Small intestine (tissue), 7 donors: ENCODE results near the gene MYLK. TPM values are rescaled to one million over a fixed set of nuclear protein-coding genes. Genes with fewer than 3 reads are reported as not detected.

Source experiments
- DNase-seq, 2 donors: peaks; one replicate each; pipeline versions ENCODE4 v3.0.0 to v3.0.0-alpha.2; 2013
- FAIRE-seq: peaks from 2 replicates; lab custom pipeline; 2012; peaks lifted over from hg19 to GRCh38; lab: Jason Lieb, UNC
- H3K27ac ChIP-seq, 3 donors: one replicate each; pipeline ENCODE4 v1.5.1; 2013; ENCODE audit warnings: low read length in 2 of 3, mild to moderate bottlenecking in 2 of 3, control low read depth in 1 of 3, inconsistent platforms in 1 of 3, low read depth in 1 of 3, moderate library complexity in 1 of 3
- H3K27me3 ChIP-seq, 3 donors: one replicate each; pipeline ENCODE4 v1.6.1; 2013; ENCODE audit warnings: low read length in 3 of 3, inconsistent platforms in 1 of 3; ENCODE audit not compliant: control insufficient read depth in 3 of 3, insufficient read depth in 3 of 3
- H3K36me3 ChIP-seq, 3 donors: one replicate each; pipeline ENCODE4 v1.6.1; 2013; ENCODE audit warnings: low read length in 3 of 3, inconsistent platforms in 1 of 3, low read depth in 1 of 3, mild to moderate bottlenecking in 1 of 3, moderate library complexity in 1 of 3; ENCODE audit not compliant: control insufficient read depth in 3 of 3, insufficient read depth in 2 of 3
- H3K4me1 ChIP-seq, 3 donors: one replicate each; pipeline ENCODE4 v1.6.1; 2013; ENCODE audit warnings: low read length in 2 of 3, inconsistent platforms in 1 of 3, low read depth in 1 of 3, mild to moderate bottlenecking in 1 of 3, moderate library complexity in 1 of 3; ENCODE audit not compliant: control insufficient read depth in 3 of 3, insufficient read depth in 2 of 3
- H3K4me3 ChIP-seq, 3 donors: one replicate each; pipeline ENCODE4 v1.5.1; 2013; ENCODE audit warnings: low read length in 3 of 3, control low read depth in 1 of 3, inconsistent platforms in 1 of 3, low read depth in 1 of 3, mild to moderate bottlenecking in 1 of 3, moderate library complexity in 1 of 3
- H3K9me3 ChIP-seq, 2 donors: one replicate each; pipeline ENCODE4 v1.6.1; 2013; ENCODE audit warnings: low read depth in 1 of 2, low read length in 1 of 2; ENCODE audit not compliant: control insufficient read depth in 2 of 2, insufficient read depth in 1 of 2
- WGBS, 3 donors: extraction: QIAGEN DNeasy Blood & Tissue Kit; methylation state at CpG; one replicate each; pipeline ENCODE4 v1.1.7; 2013; 5-methylcytosine and 5-hydroxymethylcytosine counted together
- polyA plus RNA-seq, 4 donors: library from polyadenylated mRNA; stranded (reverse) in 3 of 4; unstranded in 1 of 4; fragments of 200-250 nt in 3 of 4; fragments of 120-200 nt in 1 of 4; gene quantifications; one replicate each; pipeline versions ENCODE4 v1.2.1 to v1.2.3, GENCODE V29; 2013
- donor health status: healthy with polysubstance abuse.
- donor health status: control.
- donor health status: control.
- donor health status: Bipolar disorder and iron deficiency.
- donor health status: healthy.

The MYLK gene
- polyA plus RNA-seq, 4 donors = 2.2 to 51.5 (median 24.5) TPM

DNA sequence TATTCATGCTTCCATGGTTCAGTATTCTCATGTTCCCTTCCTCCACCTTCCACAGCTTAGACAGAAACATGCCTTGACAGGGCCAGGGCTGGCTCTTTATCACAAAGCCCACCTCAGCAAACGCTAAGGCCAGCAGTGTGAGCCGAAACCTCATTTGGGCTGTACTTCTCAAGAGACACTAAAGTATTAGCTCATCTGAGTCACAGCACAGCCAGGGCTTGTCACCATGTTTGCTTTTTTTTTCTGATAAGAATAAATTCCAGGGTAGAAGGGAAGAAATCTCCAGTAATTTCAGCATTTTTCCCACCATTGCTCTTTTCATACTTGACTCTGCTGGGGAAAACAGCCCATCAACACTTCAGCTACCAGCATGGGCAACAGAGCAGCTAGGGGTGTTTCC lies 95.4 kb downstream of the MYLK start:
- no peak overlapping the region for H3K4me3 ChIP-seq
- 81 to 92% (median 90%) methylated on average over 2 of the region's 2 CpGs for WGBS, 3 donors
- no peaks in the 10 kb centered on the region for H3K36me3 ChIP-seq
- H3K27ac ChIP-seq = no peak overlapping the region
- H3K9me3 ChIP-seq = no peaks in the 10 kb centered on the region
- peaks cover 0 to 33% (median 0%) of the 10 kb centered on the region in 3 donors for H3K27me3 ChIP-seq
- H3K4me1 ChIP-seq = peaks cover 0 to 10% (median 0%) of the 10 kb centered on the region in 3 donors
- FAIRE-seq (no peak), DNase-seq (no peak)

DNA sequence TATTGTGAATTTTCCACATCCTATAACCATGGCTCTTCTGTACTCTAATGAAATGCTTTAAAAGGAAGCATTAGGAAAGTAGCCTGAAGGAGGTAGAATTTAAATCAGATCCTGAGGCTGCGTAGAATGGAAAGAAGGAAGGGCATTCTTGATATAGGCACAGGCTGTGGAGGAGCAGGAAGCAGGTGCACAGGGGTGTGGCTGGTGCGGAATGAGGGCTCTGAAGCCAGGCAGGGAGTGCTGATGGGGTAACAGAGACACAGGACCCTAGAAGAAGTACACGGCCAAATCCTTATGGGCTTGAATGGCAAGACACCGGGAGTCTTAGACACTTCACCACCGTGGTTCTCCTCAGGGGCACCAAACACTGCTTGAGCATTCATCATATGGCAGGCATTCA lies 97.0 kb downstream of the MYLK start:
- DNase-seq (peak in 1 of 2 donors; percentile 32), FAIRE-seq (no peak)
- Histone ChIP-seq H3K27me3 (peaks cover 0 to 17% (median 0%) of the 10 kb centered on the region in 3 donors), H3K4me1 (peaks cover 0 to 16% (median 0%) of the 10 kb centered on the region in 3 donors), H3K27ac (no peak overlapping the region), H3K9me3 (no peaks in the 10 kb centered on the region), H3K4me3 (no peak overlapping the region), H3K36me3 (no peaks in the 10 kb centered on the region)
- WGBS, 3 donors = 44 to 74% (median 61%) methylated on average over 5 of the region's 5 CpGs

DNA sequence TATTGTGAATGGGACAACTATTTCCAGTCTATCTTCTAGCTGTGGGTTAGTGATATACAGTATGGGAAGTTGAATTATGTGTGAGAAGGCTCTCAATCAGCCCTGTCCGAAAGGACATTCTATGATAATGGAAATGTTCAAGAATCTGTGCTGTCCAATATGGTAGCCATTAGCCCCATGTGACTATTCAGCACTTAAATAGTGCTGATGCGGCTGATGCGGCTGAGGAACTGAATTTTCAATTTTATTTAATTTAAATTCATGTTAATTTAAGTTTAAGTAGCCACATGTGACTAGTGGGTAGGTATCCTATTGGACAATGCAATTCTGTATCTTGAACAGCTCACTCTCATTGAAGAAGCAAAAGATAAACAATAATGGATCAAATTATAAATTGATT lies 98.5 kb downstream of the MYLK start:
- Histone ChIP-seq H3K27me3 (peaks cover 0 to 11% (median 0%) of the 10 kb centered on the region in 3 donors), H3K9me3 (no peaks in the 10 kb centered on the region), H3K4me1 (peaks cover 0 to 16% (median 0%) of the 10 kb centered on the region in 3 donors), H3K27ac (no peak overlapping the region), H3K4me3 (no peak overlapping the region), H3K36me3 (no peaks in the 10 kb centered on the region)
- FAIRE-seq (no peak), DNase-seq (no peak)
- 92 to 98% (median 95%) methylated on average over 3 of the region's 3 CpGs for WGBS, 3 donors

DNA sequence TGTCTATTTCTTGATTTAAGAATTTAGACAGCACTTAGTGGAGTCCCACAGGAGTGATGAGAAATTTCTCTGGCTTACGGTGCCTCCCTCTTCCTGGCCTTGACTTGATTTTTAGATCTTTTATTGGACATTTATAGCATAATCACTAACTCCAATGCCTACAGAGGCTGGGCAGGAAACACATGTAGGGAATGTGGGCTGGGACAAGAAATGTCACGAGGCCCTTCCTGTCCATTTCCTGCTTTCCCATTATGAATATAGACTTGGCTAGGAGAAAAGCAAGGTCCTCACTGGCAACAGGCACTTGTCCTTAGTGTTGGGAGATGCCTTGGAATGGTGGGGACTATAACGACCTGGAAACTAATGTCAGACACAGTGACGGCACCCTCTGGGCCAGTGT lies 100.3 kb downstream of the MYLK start:
- Histone ChIP-seq H3K9me3 (no peaks in the 10 kb centered on the region), H3K36me3 (no peaks in the 10 kb centered on the region), H3K4me1 (peaks cover 0 to 20% (median 0%) of the 10 kb centered on the region in 3 donors), H3K4me3 (no peak overlapping the region), H3K27ac (peak overlapping the region in 2 of 3 donors; percentile 34 to 54), H3K27me3 (peaks cover 0 to 5% (median 0%) of the 10 kb centered on the region in 3 donors)
- DNase-seq (peak; percentile 18 to 58), FAIRE-seq (no peak)
- 39 to 49% (median 48%) methylated on average over 4 of the region's 4 CpGs for WGBS, 3 donors

DNA sequence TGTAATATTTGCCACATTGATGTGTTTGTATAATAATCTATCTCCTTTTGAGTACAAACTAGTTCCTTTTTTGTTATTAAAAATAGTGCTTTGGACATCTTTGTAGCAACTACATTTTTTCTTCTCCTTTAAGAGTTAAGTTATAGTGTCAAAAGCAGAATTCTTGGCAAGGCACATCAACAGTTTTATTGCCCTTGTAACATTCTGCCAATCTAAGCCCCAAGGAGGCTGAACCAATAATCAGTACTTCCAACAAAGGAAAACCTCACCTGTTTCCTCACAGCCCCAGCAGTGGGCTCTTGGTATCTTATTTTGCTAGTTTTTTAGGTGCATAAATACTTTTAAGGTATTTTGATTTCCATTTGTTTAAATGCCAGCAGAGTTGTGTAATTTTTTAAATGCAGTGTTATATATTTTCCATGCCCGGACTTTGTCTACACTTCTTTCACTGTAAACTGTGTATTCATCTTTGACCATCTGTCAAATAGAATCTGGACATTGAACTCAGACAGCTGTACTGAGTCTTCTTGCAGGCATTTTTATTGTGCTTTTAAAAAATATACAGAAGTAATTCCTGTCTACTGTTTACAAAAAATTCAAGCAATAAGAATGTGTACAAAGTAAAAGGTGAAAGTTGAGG lies 101.0 kb downstream of the MYLK start:
- Histone ChIP-seq H3K4me1 (peaks cover 0 to 20% (median 0%) of the 10 kb centered on the region in 3 donors), H3K4me3 (no peak overlapping the region), H3K9me3 (no peaks in the 10 kb centered on the region), H3K36me3 (no peaks in the 10 kb centered on the region), H3K27ac (peak overlapping the region in 1 of 3 donors; percentile 54), H3K27me3 (peaks cover 0 to 3% (median 0%) of the 10 kb centered on the region in 3 donors)
- FAIRE-seq (no peak), DNase-seq (peak; percentile 63 to 70)
- WGBS, 3 donors = 16 to 41% (median 37%) methylated on average over 1 of the region's 1 CpG

DNA sequence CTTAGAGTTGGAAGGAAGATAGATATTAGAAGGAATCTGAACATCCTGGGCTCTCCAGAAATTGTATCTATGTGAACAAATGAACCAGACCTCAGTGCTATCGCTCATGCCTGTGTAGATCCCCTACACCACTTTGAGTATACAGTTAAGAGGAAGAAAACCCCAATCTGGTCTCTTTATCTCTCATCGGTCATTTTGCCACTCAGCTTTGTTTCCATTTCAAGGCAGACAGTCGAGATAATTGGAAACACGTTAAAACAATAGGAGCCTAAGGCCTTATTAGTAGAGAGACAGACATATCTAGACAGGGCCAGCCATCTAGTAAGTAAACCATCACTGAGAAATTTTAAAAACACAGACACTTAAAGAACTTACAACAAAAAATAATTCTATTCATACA lies 101.6 kb downstream of the MYLK start:
- H3K27ac ChIP-seq = no peak overlapping the region
- no peak for FAIRE-seq
- no peaks in the 10 kb centered on the region for H3K9me3 ChIP-seq
- no peaks in the 10 kb centered on the region for H3K36me3 ChIP-seq
- H3K27me3 ChIP-seq = no peaks in the 10 kb centered on the region
- H3K4me3 ChIP-seq = no peak overlapping the region
- H3K4me1 ChIP-seq = peaks cover 0 to 20% (median 0%) of the 10 kb centered on the region in 3 donors
- no peak for DNase-seq
- WGBS, 3 donors = 37 to 49% (median 41%) methylated on average over 4 of the region's 4 CpGs

DNA sequence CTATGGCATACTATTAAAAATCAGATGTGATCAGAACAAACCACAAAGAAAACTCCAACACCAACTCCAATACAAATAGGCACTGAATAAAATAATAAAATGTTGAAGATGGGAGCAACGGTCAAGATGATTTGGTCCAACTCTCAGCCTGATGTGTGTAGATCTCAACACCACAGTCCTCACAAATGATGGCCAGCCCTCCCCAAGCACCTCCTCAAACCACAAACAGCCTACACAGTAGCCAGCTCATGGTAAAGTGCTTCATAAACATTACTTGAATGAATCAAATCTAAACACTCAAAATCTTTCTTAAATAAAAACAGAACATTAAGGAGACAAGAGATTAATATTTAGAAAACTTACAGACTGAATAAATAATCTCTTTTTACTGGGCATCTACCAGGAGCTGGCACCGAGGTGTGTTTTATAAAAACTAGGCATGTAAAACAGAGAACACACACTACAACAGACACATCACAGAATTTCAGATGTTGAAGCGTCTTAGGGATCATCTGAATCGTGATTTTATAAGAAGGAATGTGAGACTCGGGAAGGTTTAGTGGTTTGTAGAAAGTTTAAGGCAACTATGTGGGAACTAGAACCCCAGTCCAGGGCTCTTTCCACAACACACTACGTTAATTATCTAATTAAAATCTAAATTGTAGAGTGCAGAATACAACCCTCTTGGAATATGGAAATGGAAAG lies 102.4 kb downstream of the MYLK start:
- 78 to 80% (median 80%) methylated on average over 6 of the region's 6 CpGs for WGBS, 3 donors
- no peaks in the 10 kb centered on the region for H3K36me3 ChIP-seq

DNA sequence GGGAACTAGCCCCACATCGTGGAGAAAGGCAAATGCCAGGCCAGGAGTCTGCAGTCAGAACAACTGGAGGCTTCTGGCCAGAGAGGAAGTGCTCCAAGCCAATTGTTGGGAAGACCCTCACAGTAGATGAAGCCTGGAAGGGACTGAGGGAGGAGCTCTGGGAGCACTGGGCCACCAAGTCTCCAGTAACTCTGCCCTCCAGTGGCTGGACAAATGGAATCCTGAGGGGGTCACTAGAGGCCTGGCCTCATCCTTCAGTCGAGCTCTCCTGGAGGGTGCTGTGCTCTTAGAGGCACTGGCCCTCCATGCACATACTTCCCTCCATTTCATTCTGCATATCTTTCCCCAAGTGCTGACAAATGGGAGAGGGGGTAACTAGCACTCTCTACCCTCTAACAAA lies 103.0 kb downstream of the MYLK start:
- H3K36me3 ChIP-seq = no peaks in the 10 kb centered on the region
- no peak for DNase-seq
- H3K9me3 ChIP-seq = no peaks in the 10 kb centered on the region
- peaks cover 0 to 20% (median 0%) of the 10 kb centered on the region in 3 donors for H3K4me1 ChIP-seq
- no peak overlapping the region for H3K4me3 ChIP-seq
- no peak overlapping the region for H3K27ac ChIP-seq
- WGBS, 3 donors = 74 to 80% (median 79%) methylated on average over 2 of the region's 2 CpGs
- no peaks in the 10 kb centered on the region for H3K27me3 ChIP-seq
- no peak for FAIRE-seq

More for the DNA sequence above, 102.4 kb downstream of the MYLK start:
- no peak for DNase-seq
- H3K9me3 ChIP-seq = no peaks in the 10 kb centered on the region
- H3K4me3 ChIP-seq = no peak overlapping the region
- H3K27ac ChIP-seq = no peak overlapping the region
- no peak for FAIRE-seq
- no peaks in the 10 kb centered on the region for H3K27me3 ChIP-seq
- peaks cover 0 to 20% (median 0%) of the 10 kb centered on the region in 3 donors for H3K4me1 ChIP-seq
